Stimulated activated CD8-positive, alpha-beta memory T cell treated with anti-CD3 and anti-CD28 coated beads, Interleukin-4, amount 100 ng/mL, for 48 hours (primary cell): ENCODE data around the gene CHAF1B.

Source experiments
- DNase-seq: peaks from one replicate; pipeline ENCODE4 v3.0.0-alpha.2; 2020

Gene CHAF1B

GRCh38 chr21:36465478-36465877 is 80.3 kb downstream of the CHAF1B start:
- no peak for DNase-seq

GRCh38 chr21:36466061-36466511 is 80.9 kb downstream of the CHAF1B start:
- no peak for DNase-seq
